Choroid plexus epithelial cell (primary cell): ENCODE results near the gene PCBP2.

Experiments
- DNase-seq: peaks from one replicate; pipeline ENCODE4 v3.0.0-alpha.2; 2010; ENCODE audit warnings: low read depth
- H3K4me3 ChIP-seq: 2 replicates; pipeline ENCODE4 v1.5.1; 2011; ENCODE audit warnings: low read depth, mild to moderate bottlenecking, control low read depth, low read length, moderate library complexity
- CTCF ChIP-seq: conservative IDR thresholded peaks from 2 replicates; pipeline ENCODE4 v1.5.1; 2011; ENCODE audit warnings: low read depth, mild to moderate bottlenecking, control low read depth, inconsistent platforms, low read length, moderate library complexity

Gene PCBP2

GRCh38 chr12:53466640-53467039, 14.7 kb downstream of the PCBP2 start:
- H3K4me3 ChIP-seq = no peak overlapping the region
- no peak for TF ChIP-seq CTCF
- DNase-seq = no peak

DNA sequence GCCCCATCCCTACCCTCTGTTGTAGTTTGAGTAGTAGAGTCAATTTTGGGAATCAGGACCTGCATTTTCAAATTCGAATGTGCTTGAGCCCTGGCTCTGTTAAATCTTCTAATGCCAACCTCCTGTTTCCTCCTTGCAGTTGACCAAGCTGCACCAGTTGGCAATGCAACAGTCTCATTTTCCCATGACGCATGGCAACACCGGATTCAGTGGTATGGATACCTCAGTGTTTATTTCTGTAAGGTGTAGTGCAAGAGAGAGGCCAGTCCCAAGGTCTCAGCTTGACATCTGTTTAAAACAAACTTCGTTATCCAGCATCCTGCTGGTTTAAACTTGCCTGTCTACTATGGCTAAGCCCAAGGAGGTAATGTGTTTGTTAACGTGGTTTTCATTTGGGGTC, 15.2 kb downstream of the PCBP2 start:
- no peak overlapping the region for H3K4me3 ChIP-seq
- DNase-seq = no peak
- no peak for TF ChIP-seq CTCF

DNA sequence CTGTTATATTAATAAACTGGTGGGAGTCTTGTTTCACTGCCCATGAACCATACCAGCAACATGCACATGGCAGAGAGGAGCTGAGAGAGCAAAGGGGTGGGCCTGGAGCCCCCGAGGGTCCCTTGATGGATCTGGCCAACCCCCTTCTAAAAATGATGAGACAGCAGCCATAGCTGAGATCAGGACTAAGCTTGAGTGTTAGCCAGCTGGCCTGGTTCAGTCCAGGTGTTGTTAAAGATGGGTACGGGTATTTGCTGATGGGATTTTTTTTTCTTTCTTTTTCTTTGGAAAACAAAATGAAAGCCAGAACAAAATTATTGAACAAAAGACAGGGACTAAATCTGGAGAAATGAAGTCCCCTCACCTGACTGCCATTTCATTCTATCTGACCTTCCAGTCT, 16.0 kb downstream of the PCBP2 start:
- no peak for DNase-seq
- H3K4me3 ChIP-seq = no peak overlapping the region
- no peak for TF ChIP-seq CTCF

- no peak for TF ChIP-seq CTCF
- no peak overlapping the region for H3K4me3 ChIP-seq
Observed at GRCh38 chr12:53468282-53468681, 16.4 kb downstream of the PCBP2 start.

GRCh38 chr12:53472056-53472582, 20.2 kb downstream of the PCBP2 start:
- H3K4me3 ChIP-seq = no peak overlapping the region
- TF ChIP-seq CTCF = no peak
- DNase-seq = no peak

More at GRCh38 chr12:53468282-53468681, 16.4 kb downstream of the PCBP2 start:
- DNase-seq = no peak

GRCh38 chr12:53474077-53474476, 22.2 kb downstream of the PCBP2 start:
- no peak for DNase-seq
- H3K4me3 ChIP-seq = no peak overlapping the region
- no peak for TF ChIP-seq CTCF

GRCh38 chr12:53474819-53475218, 22.9 kb downstream of the PCBP2 start:
- no peak for DNase-seq
- no peak for TF ChIP-seq CTCF
- no peak overlapping the region for H3K4me3 ChIP-seq
